Central memory CD4-positive, alpha-beta T cell (primary cell): ENCODE data around the gene RAB36.
"Not testable (repeated sequence)": the region's sequence is repeated elsewhere in the genome, so short reads cannot be mapped to it uniquely, and the experiment has no call there.

Experiments
- DNase-seq: peaks from one replicate; pipeline ENCODE4 v3.0.0; 2022

RAB36 gene

DNA sequence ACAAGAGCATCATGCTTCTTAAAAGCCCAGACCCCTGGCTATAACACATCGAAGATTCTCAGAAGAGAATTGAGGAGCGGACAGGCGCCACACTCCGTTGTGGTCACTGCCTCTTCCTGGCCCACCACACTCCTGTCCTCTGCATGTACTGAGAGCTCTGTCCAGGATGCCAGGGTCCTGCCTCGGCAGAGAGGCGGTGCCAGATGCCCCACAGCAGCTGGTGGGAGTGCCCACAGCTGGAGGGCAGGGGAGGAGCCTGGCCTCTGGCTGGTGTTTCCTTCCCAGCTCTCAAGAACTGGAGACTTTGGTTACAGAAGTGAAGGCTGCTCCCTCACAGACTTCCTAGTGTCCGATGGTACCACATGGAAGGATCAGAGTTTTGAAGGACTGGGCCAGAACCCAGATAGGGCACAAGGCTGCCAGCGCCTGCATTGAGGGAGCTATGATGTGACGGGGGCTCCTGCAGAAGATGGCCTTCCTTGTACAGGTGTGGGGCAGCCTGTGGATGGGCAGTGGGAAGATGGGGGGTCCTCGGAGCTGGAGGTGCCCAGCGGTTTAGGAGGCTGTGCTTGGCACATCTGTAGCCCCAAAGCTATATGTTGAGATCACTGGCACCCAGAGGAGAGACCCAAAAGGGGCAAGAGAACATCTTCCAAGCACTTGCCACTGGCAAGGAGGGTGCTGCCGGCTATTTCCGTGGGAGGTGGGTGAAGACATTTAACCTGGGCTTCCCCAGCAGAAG is 22.9 kb upstream of the RAB36 start:
- DNase-seq: no peak

DNA sequence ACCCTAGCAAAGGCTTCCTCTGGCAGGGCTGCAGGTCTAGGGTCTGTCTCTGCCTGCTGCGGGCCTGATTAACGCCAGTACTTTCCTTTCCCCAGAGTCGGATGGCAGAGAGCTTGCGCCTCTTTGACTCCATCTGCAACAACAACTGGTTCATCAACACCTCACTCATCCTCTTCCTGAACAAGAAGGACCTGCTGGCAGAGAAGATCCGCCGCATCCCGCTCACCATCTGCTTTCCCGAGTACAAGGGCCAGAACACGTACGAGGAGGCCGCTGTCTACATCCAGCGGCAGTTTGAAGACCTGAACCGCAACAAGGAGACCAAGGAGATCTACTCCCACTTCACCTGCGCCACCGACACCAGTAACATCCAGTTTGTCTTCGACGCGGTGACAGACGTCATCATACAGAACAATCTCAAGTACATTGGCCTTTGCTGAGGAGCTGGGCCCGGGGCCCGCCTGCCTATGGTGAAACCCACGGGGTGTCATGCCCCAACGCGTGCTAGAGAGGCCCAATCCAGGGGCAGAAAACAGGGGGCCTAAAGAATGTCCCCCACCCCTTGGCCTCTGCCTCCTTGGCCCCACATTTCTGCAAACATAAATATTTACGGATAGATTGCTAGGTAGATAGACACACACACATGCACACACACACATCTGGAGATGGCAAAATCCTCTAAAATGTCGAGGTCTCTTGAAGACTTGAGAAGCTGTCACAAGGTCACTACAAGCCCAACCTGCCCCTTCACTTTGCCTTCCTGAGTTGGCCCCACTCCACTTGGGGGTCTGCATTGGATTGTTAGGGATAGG is 22.1 kb upstream of the RAB36 start:
- DNase-seq: no peak

DNA sequence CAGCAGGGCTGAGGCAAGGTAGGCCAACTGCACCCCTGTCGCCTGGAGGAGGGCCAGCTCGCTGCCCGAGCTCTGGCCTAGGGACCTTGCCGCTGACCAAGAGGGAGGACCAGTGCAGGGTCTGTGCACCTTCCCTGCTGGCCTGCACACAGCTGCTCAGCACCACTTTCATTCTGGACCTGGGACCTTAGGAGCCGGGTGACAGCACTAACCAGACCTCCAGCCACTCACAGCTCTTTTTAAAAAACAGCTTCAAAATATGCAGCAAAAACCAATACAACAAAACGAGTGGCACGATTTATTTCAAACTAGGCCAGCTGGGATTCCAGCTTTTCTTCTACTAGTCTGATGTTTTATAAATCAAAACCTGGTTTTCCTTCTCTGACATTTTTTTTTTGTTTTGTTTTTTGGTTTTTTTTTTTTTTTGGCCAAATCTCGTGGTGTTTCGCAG is 21.4 kb upstream of the RAB36 start:
- DNase-seq: no peak

DNA sequence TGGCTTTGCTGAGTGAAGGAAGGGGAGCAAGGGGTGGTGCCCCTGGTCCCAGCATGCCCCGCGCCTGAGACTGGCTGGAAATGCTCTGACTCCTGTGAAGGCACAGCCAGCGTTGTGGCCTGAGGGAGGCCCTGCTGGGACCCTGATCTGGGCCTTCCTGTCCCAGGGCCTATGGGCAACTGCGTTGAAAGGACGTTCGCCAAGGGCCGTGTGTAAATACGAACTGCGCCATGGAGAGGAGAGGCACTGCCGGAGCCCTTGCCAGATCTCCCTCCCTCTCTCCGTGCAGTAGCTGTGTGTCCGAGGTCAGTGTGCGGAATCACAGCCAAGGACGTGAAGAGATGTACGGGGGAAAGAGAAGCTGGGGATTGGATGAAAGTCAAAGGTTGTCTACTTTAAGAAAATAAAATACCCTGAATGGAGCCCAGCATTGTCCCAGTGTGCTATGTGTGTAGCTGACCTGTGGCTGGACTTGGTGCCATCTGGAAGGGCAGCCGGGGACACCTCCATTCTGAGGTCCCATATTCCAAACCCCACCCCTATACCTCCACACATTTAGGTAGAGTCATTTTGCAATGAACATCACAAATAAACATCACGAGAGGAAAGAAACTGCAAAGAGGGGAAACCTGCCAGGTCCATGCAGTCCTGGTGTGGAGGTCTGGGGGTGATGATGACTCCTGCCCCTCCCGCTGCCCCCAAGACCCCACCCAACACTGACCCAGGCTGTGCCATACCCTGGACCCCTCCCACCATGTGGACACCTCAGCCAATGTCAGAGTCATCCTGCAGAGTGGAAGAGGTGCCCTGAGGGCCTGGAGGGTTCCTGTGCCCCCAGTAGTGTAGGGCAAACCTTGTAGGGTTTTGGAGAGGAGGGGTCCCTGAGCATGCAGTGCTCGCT is 20.4 kb upstream of the RAB36 start:
- no peak for DNase-seq

DNA sequence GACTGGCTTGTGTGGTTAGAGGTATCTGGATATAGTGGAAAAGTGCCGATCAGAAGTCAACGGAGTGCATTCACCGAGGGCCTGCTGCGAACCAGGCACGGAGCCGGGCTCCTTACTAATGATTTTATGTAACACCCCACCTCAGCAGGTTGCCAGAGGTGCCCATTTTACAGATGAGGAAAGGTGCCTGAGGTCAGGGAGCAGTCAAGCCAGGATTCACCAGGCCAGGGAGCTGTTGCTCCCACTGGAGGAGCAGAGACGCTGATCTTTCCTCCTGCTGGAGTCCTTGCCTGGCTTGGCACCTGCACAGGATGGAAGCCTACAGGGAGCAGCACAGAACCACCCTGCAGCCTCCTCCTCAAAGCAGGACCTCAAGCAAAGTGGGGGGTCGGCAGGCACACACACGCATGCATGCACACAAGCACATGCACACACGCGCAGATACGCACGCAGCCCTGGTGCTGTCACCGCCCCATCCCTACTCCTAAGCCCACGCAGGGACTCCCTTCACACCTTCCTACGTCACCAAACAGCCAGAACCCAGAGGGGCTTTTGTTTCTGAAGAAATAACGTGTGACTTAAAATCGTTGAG is 19.7 kb upstream of the RAB36 start:
- no peak for DNase-seq

DNA sequence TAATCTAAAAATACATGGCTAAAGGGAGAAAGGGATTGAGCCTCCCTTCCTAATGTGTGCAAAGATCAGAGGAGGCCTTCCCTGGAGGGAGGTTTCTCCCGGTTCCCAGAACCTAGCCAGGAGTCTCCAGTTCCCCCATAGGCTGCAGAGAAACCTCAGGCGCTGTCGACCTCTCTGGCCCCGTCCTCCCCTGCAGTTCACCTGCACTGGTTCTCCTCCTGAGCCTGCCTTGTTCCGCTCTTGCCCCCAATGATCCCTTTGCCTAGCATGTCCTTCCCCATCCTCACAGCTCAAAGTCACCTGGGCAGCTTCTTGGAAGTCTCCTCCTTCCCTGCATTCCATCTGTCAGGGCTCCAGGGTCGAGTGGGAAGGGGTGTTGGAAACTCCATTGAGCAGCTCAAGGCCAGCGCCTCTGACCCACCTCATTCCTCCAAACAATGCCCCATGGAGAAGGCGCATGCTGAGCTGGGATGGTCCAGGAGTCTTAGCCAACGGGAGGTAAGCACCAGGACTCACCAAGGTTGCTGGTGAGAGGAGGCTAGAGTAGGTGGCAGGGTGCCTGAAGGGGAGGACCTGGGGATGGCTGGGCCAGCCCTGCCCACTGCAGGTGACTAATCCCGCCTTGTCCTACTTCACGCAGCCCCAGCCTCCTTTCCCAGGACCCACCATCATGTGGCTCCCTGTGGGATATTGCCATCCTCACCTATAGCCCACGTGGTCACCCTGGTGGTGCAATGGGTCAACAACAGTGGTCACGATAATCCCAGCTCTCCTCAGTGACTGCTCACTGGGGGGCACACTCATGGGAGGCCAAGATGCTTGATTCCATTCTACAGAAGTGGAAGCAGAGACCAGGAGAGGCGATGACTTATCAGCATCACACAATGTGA is 18.9 kb upstream of the RAB36 start:
- no peak for DNase-seq

DNA sequence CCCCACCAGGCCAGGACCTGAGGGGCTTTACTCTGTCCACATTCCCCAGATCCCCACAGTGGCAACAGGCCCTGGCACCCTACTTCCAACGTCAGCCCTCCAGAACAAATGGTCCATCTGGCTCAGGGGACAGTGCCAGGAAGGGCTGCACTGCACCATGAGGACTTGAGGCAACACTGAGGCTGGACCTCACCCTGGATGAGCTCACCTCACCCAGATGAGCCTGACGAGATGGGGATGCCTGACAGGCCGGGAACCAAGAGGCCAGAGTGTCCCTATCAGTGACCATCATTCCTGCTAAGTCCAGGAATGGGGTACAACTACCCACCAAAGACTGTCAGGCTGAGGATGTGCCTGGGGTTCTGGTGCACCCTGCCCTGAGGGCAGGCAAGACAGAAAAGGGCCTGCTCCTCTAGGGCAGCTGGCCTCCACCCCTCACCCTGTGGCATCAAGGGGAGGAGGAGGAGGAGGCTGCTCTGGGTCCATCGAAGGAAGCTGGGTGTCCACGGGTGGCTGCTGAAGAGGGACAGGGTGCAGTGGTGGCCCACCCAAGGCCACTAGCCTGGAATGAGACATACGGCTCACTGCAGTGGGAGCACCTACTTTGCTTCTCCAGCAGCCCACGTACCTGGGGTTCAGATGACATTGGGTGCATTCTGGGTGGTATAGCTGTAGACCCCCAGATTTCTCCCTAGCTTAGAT is 18.1 kb upstream of the RAB36 start:
- DNase-seq: no peak

DNA sequence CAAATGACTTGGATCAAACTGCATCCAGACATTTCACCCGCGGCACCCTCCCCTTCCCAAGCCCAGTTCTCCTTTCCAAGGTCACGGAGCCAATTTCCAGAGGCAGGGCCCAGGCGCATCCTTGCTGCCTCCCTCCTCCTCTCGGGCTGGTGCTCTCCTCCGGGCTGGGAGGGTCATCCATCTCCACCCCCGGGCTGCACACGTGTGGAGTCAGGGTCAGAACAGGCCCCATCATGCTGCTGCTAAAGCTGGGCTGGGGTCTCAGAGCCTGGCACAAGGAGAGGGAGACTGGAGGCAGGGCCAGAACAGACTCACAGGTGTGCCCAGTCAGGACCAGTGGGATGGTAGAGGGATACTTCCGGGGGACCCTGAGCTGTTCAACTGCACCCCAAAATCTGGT is 17.5 kb upstream of the RAB36 start:
- DNase-seq: no peak

DNA sequence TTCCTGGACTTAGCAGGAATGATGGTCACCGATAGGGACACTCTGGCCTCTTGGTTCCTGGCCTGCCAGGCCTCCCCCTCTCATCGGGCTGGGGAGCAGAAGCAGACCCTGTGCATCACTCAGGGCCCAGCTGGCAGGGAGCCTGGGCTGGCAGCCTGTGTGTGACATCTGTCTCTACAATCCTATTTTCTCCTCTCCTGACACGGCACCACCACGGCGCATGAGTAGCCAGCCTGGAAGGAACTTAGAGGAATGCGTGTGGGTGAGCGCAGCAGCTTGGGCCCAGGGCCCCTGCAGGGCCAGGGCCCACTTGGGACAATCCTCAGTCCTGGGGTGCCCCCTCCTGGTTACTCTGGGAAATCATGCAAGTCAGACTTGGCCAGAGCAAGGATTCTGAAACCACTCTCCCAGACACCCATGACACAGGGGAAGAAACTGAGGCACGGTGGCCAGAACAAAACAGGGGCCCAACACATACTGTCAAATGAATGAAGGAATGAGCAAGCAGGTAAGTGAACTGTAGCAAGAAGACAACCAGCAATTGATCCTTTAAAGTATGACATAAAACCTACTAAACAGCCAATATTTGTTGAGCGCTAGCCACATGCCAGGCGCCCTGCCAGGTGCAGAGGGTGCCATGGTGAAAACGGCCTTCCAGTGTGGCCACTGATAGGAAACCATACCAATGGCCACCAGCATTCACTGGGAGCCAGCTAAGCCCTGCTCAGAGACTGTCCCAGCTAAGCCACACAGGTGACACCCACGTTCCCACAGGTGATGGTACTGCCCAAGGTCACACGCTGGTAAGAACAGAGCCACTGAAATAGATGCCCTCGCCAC is 16.8 kb upstream of the RAB36 start:
- peak; percentile 57 for DNase-seq

DNA sequence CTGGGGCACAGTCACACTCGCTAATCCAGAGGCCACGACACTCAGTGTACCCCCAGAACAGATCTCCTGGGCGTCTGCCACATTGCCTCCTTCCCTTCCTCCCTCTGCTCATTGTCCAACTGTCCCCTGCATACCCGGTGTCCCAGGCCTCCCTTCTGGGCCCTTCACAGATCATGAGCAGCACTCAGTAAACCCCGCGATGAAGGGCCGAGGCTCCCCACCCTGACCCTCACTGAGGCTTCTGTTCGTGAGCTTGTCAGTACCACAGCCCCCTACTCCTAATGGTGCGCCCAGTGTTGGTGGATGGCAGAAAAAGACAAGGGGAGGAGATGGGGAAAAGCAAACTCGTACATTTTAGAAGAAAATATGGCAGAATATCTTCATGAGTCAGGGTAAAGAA is 16.1 kb upstream of the RAB36 start:
- no peak for DNase-seq

DNA sequence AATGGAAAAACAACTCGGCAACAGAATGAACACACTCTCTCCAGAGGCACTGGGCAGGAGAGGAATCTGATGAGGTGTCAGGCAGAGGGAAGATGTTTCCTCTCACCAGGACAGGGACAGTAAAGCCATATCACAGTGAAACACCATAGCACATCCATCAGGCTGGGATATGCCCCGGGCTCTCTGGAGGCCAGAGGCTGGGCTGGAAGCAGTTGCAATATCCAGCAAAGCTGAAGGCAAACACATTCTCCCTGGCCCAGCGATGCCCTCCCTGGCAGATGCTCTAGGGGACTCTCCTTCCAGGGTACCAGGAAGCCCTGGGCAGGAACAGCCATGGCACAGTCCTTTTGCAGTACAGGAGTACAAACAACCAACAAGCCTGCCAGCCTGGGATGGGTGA is 14.6 kb upstream of the RAB36 start:
- no peak for DNase-seq

DNA sequence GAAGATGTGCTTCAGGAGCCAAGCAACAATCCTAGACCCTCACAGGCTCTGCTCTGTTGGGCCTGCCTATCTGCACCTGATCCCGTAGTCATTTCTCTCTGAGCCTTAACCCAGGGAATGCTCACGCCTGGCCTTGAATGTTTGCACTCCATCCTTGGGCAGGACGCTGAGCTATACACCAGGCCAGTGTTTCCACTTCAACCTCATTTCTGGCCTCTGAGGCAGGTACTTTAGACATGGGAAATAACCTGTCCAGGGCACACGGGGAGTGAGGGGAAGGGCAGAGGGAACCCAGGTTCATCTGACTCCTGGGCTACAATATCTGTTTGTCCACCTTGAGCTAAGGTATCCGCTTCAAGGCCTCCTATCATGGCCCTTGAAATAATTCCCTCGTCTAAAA is 13.3 kb upstream of the RAB36 start:
- DNase-seq: no peak

DNA sequence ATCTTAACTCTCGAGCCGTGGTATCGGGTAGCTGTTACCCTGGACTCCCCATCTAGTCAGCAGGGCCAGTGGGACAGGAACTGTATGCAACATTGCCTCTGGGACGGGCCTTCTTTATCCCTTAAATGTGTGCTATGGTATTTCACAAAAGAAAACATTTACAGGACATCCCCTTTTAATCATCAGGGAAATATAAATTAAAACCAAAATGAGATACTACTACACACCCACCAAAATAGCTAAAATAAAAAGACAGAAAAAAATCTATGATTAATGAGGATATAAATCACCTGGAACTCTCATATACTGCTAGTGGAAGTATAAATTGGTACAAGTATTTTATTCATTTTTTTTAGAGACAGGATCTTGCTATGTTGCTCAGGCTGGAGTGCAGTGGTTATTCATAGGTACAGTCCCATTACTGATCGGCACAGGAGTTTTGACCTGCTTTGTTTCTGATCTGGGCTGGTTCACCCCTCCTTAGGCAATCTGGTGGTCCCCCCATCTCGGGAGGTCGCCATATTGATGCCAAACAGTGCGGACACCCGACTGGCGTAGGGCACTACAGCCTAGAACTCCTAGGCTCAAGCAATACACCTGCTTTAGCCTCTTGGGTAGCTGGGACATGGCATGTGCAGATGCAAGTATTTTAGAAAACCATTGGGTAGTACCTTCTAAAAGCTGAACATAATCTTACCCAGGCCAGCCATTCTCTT is 12.7 kb upstream of the RAB36 start:
- DNase-seq: no peak

DNA sequence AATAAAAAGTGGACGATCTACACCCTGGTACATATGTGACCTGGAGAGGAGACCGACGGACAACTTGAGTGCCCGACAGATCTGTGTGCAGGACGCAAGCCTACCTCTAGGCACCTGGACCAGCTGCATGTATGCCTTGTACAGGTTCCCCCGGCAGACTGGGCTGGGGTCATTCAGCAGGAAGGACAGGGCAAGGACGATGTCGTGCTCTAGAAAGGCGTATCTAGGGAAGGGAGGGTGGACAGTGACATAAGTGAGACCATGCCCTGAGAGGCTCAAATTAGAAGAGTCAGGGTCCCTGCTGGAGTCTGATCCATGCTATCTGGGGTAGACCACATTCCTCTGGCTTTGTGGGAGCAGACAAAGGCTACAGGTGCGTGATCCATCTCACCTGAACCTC is 11.4 kb upstream of the RAB36 start:
- DNase-seq: no peak

DNA sequence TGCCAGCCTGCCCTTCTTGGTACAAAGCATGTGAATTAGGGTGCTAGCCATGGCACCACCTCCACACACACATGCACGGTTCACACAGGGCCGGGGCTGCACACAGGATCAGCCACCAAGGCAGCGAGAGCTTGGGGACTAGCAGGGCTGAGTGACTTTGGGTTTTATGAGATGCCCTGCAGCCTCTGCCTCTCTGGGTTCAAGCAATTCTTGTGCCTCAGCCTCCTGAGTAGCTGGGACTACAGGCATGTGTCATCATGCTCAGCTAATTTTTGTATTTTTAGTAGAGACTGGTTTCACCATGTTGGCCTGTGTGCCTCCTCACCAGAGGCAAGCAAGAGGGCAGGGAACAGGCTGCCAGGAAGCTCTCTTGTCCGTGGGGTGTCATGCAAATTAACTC is 8.3 kb upstream of the RAB36 start:
- DNase-seq: not testable (repeated sequence)

DNA sequence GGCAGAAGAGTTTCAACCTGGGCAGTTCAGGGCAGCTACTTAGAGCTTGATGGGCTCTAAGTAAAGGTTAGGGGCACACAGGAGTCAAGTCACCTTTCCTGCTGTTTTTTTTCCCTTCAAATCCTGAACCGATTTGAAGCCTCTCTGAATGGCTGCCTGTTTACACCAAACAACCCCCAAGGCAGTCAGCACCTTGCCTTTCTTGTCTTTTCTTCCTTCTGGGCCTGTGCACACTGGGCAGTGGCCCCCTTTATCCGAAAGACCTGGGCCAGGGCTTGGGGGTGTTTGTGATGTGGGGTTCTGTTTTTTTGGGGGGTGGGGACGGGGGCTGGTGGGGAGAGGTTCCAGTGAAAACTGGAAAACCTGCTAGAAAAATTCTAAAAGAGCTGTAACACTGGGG is 7.8 kb upstream of the RAB36 start:
- DNase-seq: no peak

DNA sequence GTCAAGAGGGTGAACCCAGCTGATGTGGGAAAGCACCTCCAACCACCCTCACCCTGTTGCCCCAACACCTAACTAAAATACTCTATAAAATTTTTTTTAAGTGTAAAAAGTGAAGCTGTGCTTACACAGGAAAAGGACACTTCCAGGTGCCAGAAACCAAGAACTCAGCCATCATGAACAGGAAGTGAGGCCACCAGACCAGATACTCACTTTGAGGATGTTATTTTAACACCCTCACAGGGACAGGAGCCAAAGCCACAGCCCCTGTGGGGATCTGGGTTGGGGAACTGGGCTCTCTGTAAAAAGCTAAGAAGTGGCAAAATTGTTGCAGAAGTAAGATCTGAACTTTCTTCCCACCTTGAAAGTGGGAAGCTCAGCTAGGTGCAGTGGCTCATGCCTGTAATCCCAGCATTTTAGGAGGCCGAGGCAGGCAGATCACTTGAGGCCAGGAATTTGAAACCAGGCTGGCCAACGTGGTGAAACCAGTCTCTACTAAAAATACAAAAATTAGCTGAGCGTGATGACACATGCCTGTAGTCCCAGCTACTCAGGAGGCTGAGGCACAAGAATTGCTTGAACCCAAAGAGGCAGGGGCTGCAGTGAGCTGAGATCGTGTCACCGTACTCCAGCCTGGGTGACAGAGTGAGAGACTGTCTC is 7.2 kb upstream of the RAB36 start:
- peak; percentile 69 for DNase-seq

DNA sequence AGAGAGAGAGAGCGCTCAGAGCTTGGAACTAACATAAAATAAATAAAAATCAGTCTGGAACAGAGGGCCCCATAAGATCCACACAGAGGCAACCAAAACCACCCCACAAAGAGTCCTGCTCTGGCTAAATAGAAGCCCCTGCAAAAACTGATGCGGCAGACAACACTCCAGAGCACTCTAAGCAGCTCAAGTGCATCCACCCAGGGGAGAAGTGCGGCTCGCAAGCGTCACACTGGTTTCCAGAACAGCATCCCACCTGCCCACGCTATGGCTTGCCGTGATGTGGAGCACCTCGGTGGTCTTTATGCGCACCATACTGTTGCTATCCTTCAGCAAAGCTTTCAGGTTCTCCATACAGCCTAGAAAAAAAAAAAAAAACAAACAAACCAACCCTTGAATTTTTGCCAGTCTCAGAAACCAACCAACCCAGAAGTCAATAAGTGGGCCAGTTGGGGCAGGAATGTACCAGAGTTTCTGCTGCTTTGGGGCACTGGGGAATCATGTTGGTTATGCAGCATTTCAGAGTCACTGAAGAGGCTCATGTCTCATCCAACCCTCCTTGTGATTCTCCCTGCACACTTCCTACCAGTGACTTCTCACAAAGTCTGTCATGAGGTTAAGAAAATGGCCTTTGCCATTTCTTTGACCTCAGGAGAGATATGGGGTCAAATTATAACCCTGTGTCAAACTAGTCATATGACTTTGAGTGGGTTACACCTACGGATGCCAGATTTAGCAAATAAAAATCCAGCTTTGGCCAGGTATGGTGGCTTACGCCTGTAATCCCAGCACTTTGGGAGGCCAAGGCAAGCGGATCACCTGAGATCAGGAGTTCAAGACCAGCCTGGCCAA is 6.5 kb upstream of the RAB36 start:
- DNase-seq: no peak
